HG03108 (cell line): ENCODE measurements around the gene RNU1-3.
"Not testable (repeated sequence)": the region's sequence is repeated elsewhere in the genome, so short reads cannot be mapped to it uniquely, and the experiment has no call there.

ENCODE experiments used
- ATAC-seq: cut with Tn5 transposase; IDR thresholded peaks from one replicate; pipeline ENCODE4 v1.9.1; 2021; ENCODE audit warnings: moderate library complexity; ENCODE audit not compliant: unreplicated experiment

RNU1-3 gene

GRCh38 chr1:16656981-16657683 lies 9.6 kb downstream of the RNU1-3 start:
- ATAC-seq = not testable (repeated sequence)

GRCh38 chr1:16656574-16656973 lies 10.2 kb downstream of the RNU1-3 start:
- ATAC-seq = not testable (repeated sequence)

- not testable (repeated sequence) for ATAC-seq
Measured at GRCh38 chr1:16651560-16651959, 15.2 kb downstream of the RNU1-3 start.

- not testable (repeated sequence) for ATAC-seq
Measured at GRCh38 chr1:16649960-16650359, 16.8 kb downstream of the RNU1-3 start.

- ATAC-seq = not testable (repeated sequence)
Measured at GRCh38 chr1:16649390-16649789, 17.4 kb downstream of the RNU1-3 start.

GRCh38 chr1:16648756-16649155 lies 18.0 kb downstream of the RNU1-3 start:
- not testable (repeated sequence) for ATAC-seq

- not testable (repeated sequence) for ATAC-seq
Measured at GRCh38 chr1:16648250-16648649, 18.5 kb downstream of the RNU1-3 start.

- ATAC-seq = not testable (repeated sequence)
Measured at GRCh38 chr1:16647179-16648176, 19.3 kb downstream of the RNU1-3 start.

GRCh38 chr1:16646716-16647115 lies 20.0 kb downstream of the RNU1-3 start:
- ATAC-seq = not testable (repeated sequence)

GRCh38 chr1:16646061-16646664 lies 20.6 kb downstream of the RNU1-3 start:
- not testable (repeated sequence) for ATAC-seq

- peak; percentile 1 for ATAC-seq
Measured at GRCh38 chr1:16645271-16646060, 21.3 kb downstream of the RNU1-3 start.

GRCh38 chr1:16644482-16645270 lies 22.1 kb downstream of the RNU1-3 start:
- ATAC-seq = peak; percentile 70

- no peak for ATAC-seq
Measured at GRCh38 chr1:16644193-16644481, 22.6 kb downstream of the RNU1-3 start.

GRCh38 chr1:16643476-16644192 lies 23.1 kb downstream of the RNU1-3 start:
- ATAC-seq = peak; percentile 3

GRCh38 chr1:16643001-16643411 lies 23.7 kb downstream of the RNU1-3 start:
- ATAC-seq = not testable (repeated sequence)

GRCh38 chr1:16642025-16642966 lies 24.5 kb downstream of the RNU1-3 start:
- not testable (repeated sequence) for ATAC-seq

- not testable (repeated sequence) for ATAC-seq
Measured at GRCh38 chr1:16641159-16641975, 25.4 kb downstream of the RNU1-3 start.
